HG03460 (cell line): ENCODE results near the gene SARS1.
"Not testable (repeated sequence)": the region's sequence is repeated elsewhere in the genome, so short reads cannot be mapped to it uniquely, and the experiment has no call there.

ENCODE experiments used
- ATAC-seq: cut with Tn5 transposase; IDR thresholded peaks from one replicate; pipeline ENCODE4 v1.9.1; 2021; ENCODE audit not compliant: unreplicated experiment

SARS1 gene, protein sequence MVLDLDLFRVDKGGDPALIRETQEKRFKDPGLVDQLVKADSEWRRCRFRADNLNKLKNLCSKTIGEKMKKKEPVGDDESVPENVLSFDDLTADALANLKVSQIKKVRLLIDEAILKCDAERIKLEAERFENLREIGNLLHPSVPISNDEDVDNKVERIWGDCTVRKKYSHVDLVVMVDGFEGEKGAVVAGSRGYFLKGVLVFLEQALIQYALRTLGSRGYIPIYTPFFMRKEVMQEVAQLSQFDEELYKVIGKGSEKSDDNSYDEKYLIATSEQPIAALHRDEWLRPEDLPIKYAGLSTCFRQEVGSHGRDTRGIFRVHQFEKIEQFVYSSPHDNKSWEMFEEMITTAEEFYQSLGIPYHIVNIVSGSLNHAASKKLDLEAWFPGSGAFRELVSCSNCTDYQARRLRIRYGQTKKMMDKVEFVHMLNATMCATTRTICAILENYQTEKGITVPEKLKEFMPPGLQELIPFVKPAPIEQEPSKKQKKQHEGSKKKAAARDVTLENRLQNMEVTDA

DNA sequence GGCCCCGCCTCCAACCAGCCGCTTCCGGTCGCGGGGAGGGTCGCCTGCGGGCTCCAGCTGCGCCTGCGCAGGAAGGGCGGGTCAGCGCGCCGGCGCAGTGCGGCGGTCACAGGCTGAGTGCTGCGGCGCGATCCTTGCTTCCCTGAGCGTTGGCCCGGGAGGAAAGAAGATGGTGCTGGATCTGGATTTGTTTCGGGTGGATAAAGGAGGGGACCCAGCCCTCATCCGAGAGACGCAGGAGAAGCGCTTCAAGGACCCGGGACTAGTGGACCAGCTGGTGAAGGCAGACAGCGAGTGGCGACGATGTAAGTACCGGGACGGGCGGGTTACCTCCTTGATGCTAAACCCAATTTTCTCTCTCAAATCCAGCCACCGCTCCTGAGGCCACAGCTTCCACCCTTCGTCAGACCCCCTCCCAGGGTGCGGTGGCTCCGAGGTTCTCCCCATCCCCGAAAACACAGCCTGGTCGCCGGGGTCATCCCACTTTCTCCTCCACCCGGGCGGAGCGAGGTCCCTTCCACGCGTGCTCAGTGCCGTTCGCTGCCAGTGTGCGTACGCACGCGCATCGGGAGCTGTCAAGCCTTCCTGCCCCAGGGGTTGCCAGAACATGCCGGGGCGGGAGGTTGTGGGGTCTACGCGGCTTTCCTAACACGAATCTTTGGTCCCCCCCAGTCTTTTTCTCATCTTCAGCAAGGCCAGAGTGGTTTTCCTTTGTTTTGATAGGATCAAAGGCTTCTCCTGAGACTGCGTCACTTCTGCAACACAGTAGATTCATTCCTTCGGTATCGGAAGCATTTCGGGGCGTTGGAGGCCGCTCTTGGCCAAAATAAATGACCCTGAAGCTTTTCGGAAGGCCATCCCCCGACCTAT is at the start of gene SARS1:
SARS1 (plus strand) TSS at position 95 of the 870 bp plus-strand sequence; CDS start at position 170, 75 bp downstream.
- ATAC-seq, result peak; percentile 81

DNA sequence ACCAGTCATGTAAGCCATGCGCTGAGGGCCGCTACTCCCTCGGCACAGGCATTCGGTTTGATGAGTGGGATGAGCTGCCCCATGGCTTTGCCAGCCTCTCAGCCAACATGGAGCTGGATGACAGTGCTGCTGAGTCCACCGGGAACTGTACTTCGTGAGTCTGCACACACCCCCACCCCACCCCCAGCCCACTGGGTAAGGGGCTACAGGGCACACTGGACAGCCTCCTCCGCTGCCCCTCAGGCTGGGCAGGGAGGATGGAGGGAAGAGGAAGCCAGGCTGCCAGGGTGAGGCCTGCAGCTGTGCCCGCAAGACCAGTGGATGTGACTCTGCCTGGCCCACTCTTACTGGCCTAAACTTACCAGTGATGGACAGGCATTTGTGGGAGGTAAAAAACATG is 49.2 kb upstream of the SARS1 start:
- no peak for ATAC-seq

DNA sequence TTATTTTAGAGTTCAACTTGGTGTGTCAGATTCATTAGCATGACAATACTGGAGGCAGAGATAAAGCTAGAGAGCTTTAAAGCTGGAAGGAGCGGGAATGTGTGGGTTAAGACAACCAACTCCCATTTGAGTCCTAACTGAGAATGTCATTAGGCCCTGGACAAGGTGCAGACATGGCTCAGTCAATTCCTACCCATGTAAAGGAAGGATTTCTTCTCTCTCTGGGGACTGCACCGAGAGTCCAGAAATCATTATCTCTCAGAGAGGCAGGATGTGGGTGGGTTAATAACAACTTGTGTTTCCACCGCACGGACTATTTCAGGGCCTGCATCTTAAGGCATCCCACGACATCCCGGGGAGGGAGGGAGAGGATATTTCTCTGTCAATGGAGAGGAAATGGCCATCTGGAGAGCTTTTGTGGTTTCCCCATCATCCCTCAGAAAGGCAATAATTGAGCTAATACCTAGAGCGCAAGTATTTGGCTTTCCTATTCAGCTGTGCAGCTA is 46.7 kb upstream of the SARS1 start:
- ATAC-seq, result peak; percentile 63

DNA sequence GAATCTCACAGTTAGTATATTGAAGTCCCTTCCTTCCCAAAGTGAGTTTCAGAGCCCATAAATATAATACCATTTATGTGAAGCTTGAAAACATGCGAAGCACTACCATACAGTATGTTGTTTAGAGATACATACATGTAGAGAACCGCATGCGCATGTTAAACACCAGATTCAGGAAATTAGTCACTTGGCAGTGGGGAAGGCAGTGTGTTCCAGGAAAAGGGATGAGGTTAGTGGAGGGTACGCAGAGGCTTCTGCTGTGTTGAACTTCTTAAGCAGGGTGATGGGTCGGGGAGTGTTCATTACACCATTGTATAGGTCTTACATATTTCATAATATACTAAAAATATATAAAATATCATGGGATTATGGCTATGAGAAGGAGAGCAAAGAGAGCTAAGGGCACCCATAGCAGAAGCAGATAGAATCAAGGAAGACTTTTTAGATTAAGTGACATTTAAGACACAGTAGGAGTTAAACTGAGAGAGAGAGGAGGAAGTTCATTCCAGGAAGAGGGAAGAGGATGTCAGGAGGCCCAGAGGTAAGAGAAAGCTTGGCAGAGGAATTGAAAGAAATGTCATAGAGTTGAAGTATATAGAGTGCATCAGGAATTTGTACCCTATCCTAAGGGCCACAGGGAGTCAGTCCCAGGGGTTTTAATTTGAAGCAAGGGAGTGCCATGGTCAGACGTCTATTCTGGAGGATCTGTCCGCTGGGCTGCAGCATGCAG is 43.5 kb upstream of the SARS1 start:
- ATAC-seq, result no peak

DNA sequence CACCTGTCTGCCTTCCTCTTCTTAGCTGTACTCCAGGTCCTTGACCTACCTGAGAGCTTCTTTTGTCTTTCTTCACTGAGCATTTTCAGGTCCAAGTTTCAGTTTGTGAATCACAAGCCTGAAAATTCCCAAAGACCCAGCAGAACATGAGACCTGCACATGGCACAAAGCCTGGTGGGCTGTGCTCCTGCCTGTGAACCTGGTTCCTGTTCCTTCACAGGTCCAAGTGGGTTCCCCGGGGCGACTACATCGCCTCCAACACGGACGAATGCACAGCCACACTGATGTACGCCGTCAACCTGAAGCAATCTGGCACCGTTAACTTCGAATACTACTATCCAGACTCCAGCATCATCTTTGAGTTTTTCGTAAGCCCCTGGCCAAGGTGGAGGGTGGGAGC is 42.1 kb upstream of the SARS1 start:
- no peak for ATAC-seq

DNA sequence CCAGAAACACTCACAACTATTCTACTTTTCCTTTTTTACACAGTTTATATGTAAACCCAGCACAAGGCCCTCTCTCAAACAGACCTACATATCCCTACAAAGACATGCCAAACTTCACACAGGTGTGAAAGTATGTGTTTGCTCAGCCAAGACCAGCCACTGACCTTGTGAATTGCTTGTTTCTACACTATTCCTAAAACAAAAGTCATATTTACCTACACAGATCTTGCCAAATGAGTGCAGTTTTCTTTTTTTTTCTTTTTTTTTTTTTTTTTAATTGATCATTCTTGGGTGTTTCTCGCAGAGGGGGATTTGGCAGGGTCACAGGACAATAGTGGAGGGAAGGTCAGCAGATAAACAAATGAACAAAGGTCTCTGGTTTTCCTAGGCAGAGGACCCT is 37.4 kb upstream of the SARS1 start:
- not testable (repeated sequence) for ATAC-seq

DNA sequence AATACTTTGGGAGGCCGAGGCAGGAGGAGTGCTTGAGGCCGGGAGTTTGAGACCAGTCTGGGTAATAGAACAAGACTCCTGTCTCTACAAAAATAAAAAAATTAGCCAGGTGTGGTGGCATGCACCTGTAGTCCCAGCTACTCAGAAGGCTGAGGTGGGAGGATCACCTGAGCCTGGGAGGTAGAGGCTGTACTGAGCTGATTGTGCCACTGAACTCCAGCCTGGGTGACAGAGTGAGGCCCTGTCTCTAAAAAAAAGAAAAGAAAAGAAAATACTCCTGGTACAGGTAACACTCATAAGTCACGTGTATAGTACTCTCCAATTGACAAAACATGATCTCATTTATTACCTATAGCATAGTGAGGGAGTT is 33.0 kb upstream of the SARS1 start:
- ATAC-seq, result not testable (repeated sequence)

DNA sequence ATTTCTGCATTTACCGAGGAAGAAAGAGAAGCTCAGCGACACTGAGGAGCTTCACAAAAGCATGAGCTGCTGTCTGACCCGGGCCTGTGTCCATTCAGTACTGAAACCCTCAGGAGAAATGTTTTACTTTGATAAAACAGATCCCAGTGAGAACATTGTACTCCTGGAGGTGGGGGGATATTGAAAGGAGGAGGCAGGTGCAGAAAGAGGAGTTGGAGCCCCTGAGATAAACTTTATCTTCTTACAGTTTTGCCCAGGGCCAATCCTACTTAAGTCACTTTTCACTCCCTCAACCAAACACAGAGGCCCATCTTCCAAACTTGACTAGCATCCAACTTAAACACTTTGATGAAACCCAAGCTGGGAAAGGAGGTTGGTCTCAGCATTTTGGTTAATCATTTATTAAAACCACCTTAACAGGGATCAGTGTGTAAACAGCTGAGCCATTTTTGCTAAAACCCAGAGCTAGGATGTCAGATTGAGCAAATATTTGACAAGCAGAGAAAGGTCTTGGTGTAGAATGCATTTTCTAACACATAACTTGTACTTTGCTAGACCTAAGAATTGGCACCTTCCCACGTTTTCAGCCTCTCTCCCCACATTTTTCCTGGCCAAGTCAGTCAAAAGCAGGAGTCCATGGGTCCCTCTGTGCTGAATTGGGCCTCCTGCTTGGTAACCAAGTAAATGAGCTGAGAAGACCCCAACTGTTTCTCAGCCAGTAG is 32.5 kb upstream of the SARS1 start:
- no peak for ATAC-seq

DNA sequence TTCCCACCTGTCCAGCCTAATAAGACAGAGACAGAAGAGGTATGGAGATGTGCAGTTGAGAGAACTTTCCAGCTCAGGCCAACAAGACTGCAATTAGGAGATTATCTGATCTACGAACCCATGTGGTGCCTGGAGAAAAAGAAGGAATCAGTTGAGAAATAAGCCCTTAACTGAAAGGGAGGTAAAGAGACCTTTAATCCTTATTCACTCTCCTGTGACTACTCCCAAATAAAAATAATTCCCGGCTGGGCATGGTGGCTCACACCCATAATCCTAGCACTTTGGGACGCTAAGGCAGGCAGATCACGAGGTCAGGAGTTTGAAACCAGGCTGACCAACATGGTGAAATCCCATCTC is 31.9 kb upstream of the SARS1 start:
- ATAC-seq, result no peak

DNA sequence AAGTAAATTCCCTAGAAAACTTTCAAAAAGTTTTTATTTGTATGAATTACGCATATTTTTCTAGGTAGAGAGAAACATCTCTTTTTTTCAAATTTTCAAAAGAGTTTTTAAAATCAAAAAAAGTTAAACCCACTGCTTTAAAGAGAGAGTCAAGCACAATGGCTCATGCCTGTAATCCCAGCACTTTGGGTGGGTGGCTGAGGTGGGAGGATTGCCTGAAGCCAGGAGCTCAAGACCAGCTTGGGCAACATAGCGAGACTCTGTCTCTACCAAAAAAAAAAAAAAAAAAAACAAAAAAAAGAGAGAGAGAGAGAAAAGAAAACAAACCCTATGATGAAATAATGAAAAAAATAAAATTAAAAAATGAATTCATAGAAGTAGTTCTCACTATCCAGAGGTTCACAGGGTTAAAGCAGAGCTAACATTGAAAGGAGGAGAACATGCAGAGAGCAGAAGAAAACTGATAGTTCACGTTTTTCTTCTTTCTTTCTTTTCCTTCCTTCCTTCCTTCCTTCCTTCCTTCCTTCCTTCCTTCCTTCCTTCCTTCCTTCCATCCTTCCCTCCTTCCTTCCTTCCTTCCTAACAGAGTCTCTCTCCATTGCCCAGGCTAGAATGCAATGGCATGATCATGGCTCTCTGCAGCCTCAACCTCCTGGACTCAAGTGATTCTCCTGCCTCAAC is 30.5 kb upstream of the SARS1 start:
- ATAC-seq, result no peak

DNA sequence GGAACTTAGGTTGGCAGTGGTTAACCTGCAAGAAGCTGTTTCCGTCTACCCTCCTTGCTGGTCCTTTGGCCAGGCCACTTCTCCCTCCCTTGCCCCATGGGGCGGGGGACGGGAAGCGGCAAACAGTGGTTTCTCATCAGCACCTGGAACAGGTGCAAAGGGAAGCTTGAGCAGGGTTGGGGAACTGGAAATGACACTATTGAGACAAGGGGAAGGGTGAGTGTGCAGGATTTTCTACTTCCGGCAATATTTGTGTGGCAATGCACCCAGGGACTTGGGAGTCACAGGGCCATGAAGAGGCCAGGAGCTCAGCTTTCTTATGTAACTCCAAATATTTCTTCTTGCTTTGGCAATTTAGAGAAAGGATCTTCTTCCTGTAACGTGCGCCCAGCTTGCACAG is 29.0 kb upstream of the SARS1 start:
- ATAC-seq, result no peak

DNA sequence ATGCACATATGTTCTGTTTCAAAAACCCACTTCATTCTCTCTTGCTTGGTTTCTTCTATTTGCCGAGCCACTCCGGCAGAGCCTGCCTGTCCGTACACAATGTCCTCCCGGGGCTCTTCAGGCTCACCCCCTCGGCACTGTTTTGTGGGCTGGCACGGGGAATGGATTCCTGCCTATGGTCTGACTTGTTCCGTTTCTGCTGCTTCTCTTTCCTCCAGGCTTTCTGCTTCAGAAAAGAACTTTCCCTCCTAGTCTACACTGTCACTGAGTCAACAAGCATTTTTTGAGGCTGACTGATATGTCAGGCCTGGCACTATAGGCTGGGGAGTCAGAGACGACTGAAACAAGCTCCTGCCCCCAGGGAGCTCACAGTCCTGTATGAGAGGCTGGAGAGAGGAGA is 28.4 kb upstream of the SARS1 start:
- no peak for ATAC-seq

DNA sequence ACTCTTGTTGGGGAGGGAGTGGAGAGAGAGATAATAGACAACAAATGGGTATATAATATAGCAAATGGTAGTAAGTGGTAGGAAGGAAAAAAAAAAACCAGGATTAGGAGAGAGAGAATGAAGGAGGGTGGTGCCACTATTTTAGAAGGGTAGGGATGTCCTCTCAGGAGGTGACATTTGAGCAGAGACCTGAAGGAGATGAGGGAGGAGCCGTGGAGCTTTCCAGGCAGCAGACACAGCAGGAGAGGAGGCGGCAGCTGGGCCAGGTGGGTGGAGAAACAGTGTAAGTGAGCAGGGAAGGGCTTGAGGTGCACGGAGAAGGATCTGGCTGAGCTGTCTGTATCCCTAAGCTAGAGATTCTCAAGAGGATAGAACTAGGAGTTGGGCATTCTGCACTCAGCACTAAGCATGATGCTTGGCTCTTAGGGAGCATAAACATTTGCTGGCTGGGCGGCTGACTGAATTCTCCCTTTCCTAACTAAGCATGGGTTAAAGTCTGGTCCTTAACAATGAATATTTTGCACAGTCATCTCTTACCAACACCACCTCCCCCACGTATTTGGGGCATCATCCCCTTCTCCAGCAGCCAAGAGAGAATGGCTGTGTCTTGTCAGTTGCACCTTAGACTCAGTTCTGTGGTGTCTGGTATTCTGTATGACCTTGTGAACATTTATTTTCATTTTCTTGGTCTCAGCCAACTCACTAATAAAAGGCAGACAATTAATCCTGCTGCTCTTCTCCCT is 27.6 kb upstream of the SARS1 start:
- ATAC-seq, result no peak

DNA sequence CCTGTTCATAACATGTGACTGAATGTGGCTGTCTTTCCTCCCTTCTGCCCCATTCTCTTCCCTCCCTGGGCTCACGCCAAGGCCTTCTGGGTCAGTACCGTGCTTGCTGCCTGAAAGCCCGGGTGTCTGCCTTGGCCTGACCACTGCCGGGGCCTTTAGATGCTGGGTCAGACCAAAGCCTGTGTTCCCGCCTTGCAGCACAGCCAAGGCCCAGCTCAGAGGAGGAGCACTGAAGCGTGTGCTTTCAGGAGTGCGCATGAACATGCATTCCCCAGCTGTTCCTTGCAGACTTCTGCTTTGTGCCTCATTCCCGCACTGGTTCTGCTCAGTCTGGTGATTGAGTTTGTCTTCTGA is 27.0 kb upstream of the SARS1 start:
- no peak for ATAC-seq

DNA sequence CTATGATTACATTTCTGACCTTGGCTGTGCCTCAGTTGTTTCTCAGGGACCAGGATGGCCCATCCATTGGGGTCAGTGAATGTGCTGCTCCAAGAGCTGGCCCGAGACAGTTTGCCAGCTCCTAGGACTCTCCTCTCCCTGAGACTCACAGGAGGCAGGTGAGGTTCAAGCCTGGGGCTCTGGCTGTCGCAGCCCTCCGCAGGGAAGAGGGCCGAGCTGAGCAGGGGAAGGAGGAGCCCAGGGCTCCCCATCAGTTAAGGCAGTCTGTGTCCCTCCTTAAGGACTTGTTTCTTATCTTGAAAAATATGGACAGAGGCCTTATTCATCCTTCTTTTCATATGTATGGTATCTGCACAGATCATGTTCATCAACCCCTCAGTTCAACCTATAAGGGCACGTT is 26.6 kb upstream of the SARS1 start:
- no peak for ATAC-seq

DNA sequence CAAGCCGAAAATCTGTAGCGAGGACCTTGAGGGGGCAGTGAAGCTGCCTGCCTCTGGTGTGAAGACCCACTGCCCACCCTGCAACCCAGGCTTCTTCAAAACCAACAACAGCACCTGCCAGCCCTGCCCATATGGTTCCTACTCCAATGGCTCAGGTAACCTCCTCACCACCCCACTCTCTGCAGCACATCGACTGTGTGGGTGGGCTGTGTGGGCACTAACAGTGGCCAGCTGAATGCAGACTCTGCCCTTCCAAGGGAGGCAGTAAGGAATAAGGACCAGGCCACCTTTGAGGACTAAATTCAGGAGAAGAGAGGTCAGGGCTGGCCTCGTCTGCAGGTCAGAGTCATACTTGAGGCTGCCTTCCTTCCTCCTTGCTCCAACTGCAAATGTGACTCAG is 25.5 kb upstream of the SARS1 start:
- no peak for ATAC-seq

DNA sequence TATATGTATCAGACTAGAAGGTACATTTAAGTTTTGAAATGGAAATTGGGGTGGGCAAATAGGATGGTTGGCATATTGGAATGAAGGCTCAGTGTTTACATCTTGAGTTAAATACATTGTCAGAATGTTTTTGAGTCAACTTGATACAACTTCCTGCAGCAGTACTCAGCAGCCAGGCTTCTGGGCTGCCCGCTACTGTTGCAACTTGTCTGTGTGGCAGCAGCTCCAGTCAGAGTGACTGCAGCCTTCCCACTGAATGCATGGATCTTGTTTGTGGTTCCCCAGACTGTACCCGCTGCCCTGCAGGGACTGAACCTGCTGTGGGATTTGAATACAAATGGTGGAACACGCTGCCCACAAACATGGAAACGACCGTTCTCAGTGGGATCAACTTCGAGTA is 24.9 kb upstream of the SARS1 start:
- no peak for ATAC-seq

DNA sequence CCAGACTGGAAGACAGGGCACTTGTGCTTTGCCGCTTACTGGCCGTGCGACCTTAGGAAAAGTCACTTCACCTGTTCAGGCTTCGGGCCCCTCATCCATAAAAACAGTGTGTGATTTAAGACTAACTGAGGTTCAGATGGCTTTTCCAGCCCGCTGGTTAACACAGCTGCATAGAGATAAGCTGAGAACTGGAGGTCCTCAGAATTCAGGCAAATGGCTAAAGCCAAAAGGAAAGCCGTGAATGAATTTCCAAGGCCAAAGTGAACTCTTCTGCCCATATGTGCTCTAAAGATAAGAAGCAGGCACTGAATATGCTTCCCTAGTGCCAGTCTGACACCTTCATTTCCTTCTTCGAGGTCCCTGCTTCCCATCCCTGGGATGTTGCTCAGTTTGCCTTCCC is 23.5 kb upstream of the SARS1 start:
- ATAC-seq, result no peak

DNA sequence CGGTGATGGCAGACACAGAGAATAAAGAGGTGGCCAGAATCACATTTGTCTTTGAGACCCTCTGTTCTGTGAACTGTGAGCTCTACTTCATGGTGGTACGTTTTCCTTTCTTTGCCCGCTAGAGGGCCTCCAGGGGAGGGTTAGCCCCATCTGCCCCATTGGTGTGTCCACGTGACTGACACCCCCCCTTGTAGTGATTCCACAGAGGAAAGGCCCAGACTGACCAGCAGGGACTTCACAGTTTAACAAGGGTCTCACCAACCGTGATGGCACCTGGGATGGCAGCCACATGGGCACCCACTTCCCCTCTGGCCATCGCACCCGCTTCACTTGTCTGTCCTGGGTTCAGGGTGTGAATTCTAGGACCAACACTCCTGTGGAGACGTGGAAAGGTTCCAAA is 22.3 kb upstream of the SARS1 start:
- ATAC-seq, result no peak
